NCI-H146 (cell line): ENCODE data around the gene ZDHHC11B.
"Not testable (repeated sequence)": the region's sequence is repeated elsewhere in the genome, so short reads cannot be mapped to it uniquely, and the experiment has no call there.

Source experiments
- DNase-seq: peaks from one replicate; lab custom pipeline; 2025; lab: John Stamatoyannopoulos, UW

ZDHHC11B gene

GRCh38 chr5:716740-717139 lies 67.8 kb downstream of the ZDHHC11B start:
- not testable (repeated sequence) for DNase-seq

- DNase-seq, result not testable (repeated sequence)
These were observed 68.9 kb downstream of the ZDHHC11B start for GRCh38 chr5:715636-716035.

GRCh38 chr5:714215-715118 lies 70.1 kb downstream of the ZDHHC11B start:
- not testable (repeated sequence) for DNase-seq

DNA sequence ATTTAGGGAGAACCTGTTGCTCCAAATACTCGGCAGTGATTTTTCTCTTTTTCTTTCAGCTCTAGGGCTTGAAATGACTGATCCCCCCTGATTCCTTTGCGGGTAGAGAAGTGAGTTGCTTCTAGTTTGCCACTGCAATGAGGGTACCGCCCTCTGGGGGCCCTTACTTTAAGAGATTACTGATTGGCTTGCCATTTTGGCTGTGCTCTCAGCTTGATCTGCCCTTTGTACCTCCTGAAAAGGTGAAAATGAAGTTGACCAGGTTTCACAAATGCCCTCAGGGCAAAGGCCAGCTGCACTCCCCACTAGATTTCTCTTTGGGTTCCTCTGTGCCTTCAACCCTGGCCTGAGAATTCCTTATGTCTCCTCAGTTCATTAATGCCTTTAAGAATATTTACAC lies 70.8 kb downstream of the ZDHHC11B start:
- not testable (repeated sequence) for DNase-seq

DNA sequence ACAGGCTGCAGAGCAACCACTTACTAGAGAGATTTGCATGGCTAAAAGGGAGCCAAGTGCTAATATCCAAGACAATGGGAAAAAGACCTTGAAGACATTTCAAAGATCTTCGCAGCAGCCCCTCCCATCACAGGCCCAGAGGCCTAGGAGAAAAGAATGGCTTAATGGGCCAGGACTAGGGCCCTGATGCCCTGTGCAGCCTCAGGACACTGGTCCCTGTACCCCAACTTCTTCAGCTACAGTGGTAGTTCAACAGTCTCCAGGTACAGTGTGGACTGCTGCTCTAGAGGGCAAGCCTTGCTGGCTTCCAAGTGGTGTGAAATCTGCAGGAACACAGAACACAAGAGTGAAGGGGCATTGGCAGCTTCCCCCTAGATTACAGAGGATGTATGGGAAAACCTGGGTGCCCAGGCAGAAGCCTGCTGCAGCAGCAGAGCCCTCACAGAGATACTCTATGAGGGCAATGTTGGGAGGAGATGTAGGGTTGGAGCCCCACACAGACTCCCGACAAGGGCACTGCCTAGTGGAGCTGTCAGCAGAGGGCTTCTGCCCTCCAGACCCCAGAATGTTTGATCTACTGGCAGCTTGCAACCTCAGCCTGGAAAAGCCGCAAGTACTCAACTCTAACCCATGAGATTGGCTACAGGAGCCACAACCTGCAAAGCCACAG lies 75.5 kb downstream of the ZDHHC11B start:
- DNase-seq, result not testable (repeated sequence)

DNA sequence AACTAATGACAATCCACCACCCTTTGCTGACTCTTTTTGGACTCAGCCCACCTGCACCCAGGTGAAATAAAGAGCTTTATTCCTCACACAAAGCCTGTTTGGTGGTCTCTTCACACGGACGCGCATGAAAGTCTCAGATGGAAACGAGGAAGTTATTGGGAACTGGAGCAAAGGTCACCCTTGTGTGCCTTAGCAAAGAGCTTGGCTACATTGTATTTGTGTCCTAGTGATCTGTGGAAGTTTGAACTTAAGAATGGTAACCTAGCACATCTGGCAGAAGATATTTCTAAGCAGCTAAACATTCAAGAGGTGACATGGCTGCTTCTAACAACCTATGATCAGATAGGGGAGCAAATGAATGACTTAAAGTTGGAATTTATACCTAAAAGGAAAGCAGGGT lies 76.2 kb downstream of the ZDHHC11B start:
- not testable (repeated sequence) for DNase-seq

DNA sequence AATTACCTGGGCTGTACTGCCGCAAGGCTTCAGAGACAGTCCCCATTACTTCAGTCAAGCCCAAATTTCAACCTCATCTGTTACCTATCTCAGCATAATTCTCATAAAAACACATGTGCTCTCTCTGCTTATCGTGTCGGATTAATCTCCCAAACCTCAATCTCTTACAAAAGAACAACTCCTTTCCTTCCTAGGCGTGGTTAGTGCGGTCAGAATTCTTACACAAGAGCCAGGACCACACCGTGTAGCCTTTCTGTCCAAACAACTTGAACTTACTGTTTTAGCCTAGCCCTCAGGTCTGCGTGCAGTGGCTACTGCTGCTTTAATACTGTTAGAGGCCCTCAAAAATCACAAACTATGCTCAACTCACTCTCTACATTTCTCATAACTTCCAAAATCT lies 78.4 kb downstream of the ZDHHC11B start:
- DNase-seq, result not testable (repeated sequence)

DNA sequence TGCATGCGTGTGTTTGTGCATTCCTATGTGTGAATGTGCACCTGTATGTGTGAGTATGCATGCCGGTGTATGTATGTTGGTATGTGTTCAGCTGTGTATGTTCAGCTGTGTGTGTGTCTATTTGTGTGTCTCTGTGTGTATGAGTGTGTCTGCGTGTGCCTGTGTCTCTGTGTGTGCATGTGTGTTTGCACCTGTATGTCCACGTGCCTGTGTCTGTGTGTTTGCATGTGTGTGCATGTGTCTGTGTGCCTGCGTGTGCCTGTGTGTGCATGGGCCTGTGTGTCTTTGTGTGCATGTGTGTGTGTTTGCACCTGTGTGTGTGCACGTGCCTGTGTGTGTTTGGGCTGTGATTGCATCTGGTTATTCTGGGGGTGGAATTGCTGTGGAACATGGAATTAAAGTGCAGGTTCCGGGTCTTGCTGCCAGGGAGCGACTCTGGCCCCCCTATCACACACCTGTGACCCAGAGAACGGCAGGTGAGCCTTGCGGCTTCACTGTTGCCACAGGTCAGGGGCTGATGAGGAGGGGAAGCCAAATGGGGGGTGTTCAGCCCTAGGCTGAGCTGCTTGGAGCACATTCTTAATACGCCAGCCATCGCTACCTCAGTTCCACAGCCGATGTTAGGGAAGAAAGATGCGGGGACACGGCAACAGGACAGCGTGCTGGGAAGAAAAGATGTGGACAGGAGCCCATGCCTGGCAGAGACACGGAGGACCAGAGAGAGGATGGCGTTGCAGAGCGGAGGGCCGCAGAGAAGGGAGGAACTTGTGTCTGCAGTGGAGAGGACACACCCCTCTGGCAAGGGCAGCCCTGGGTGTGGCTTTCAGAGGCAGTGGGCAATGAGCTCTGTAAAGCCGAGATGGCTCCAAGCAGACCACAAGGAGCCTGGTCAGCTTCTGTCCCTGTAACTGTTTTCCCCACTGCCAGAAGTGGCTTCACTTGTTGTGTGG lies 87.5 kb downstream of the ZDHHC11B start:
- not testable (repeated sequence) for DNase-seq

DNA sequence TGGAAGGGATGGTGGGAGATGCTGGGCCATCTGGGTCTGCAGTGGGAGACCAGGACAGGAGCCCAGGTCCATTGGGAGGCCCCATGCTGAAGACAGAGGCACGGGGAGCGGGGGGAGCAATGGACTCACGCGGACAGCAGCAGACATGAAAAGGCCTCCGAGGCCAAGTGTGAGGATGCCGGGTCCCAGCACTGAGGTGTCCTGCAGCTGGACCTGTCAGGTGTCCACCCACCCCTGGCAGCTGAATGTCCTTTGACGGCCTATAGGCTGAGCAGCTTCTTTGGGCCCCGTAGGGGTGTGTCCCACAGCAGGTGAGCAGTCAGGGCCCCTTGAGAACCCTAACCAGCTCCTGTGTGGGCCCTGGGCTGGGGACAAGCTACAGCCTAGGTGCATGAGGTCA lies 88.3 kb downstream of the ZDHHC11B start:
- DNase-seq, result not testable (repeated sequence)

- DNase-seq, result not testable (repeated sequence)
These were observed 89.1 kb downstream of the ZDHHC11B start for GRCh38 chr5:695475-695874.

DNA sequence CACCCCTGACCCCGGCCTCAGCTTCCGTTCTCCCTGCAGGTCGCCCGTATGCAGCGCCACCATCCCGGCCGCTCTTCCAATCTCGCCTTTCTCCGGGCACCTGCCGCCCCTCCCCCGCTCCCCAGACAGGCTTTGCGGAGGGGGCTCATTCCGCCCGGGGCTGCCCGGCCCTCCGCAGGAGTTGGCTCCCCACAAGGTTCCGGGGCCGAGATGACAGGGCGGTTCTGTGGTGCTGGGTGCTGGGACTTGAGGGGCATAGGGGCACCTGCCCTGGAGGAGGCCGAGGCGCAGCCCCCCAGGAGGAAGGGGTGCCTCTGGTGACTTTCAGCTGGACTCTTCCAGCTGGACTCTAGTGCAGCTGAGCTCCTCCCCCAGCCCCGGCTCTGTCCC lies 90.5 kb downstream of the ZDHHC11B start:
- DNase-seq, result not testable (repeated sequence)

DNA sequence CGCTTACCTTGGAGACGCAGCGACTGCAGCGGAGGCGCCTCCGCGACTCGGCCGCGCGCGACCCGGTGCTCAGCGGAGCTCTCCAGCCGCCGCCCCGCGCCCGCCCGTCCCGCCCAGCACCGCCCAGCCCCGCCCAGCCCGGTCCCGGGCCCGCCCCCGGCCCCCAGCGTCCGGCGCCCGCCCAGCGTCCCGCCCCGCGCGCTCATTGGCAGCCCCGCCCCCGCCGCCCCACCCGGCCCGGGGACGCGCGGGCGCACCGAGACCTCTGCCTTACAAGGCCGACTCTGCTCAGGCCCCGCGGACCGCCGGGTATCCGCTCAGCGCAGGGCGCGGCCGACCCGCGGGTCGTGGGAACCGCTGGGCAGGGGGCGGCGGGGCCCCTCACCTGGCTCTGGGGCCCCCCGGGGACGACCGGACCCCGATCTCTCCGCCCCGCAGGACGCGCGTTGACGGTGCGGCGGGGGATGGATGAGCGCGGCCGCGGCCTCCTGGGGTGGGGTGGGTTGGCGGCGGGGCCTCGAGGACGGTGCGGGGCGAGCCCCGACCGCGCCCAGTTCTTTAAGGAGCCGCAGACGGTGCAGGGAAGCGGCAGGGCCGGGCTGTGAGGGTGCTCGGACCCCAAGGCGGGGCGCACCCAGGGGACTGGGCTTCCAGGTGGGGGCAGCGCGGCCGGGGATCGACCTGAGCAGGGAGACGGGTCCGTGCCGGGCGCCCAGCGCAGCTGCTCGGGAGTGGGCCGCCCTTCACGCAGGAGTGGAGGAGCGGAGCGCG lies 91.1 kb downstream of the ZDHHC11B start, which contains the start of gene TPPP:
TSS of gene TPPP (minus strand) at position 82 of the 771 bp plus-strand sequence. CDS start 15,292 bp downstream, outside the sequence.
- peak; percentile 65 for DNase-seq

- DNase-seq, result not testable (repeated sequence)
These were observed 91.9 kb downstream of the ZDHHC11B start for GRCh38 chr5:692529-693041.

DNA sequence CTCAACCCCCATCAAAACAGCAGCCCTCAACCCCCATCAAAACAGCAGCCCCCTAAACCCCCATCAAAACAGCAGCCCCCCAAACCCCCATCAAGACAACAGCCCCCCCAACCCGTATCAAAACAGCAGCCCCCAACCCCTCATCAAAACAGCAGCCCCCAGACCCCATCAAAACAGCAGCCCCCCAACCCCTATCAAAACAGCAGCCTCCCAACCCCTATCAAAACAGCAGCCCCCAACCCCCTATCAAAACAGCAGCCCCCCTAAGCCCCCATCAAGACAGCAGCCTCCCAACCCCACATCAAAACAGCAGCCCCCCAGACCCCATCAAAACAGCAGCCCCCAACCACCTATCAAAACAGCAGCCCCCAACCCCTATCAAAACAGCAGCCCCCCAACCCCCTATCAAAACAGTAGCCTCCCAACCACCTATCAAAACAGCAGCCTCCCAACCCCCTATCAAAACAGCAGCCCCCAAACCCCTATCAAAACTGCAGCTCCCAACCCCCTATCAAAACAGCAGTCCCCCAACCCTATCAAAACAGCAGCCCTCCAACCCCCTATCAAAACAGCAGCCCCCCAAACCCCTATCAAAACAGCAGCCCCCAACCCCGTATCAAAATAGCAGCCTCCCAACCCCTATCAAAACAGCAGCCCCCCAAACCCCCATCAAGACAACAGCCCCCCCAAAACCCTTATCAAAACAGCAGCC lies 92.6 kb downstream of the ZDHHC11B start:
- DNase-seq, result no peak

GRCh38 chr5:691049-691448 lies 93.5 kb downstream of the ZDHHC11B start:
- DNase-seq, result not testable (repeated sequence)

- DNase-seq, result not testable (repeated sequence)
These were observed 94.2 kb downstream of the ZDHHC11B start for GRCh38 chr5:690293-690692.

DNA sequence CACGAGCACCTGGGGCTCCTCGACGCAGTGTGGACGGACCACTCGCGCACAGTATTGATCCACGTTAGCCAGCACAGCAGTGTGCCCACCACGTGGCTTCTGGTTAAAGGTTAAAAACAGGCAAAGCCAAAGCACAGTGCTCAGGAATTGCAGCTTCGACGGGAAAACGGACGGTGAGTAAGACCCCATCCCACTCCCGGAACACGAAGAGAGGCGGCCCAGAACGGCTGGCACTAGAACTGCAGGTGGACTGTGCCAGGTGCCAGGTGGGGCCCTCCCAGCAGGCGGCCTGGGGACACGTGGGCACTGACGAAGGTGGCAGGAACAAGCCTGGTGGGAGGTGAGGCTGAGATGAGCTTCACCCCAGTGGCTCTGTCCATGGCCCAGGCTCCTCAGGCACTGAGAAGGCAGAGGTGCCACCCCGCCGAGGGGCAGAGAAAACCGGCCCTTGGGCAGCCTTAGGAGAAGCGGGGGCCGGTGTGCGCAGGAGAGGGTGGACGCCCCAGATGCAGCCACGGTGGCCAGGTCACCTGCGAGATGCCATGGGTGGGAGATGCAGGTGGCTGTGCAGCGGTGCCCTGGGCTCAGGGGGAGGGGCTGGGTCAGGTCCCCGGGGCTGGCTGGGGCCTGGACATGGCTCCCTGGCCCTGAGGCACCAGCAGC lies 96.0 kb downstream of the ZDHHC11B start:
- not testable (repeated sequence) for DNase-seq

- not testable (repeated sequence) for DNase-seq
These were observed 97.6 kb downstream of the ZDHHC11B start for GRCh38 chr5:686936-687335.

GRCh38 chr5:686172-686523 lies 98.4 kb downstream of the ZDHHC11B start:
- DNase-seq, result not testable (repeated sequence)
